ENCODE data around the gene RIN1.
"Not testable (repeated sequence)": the region's sequence is repeated elsewhere in the genome, so short reads cannot be mapped to it uniquely, and the experiment has no call there.

The RIN1 gene, protein sequence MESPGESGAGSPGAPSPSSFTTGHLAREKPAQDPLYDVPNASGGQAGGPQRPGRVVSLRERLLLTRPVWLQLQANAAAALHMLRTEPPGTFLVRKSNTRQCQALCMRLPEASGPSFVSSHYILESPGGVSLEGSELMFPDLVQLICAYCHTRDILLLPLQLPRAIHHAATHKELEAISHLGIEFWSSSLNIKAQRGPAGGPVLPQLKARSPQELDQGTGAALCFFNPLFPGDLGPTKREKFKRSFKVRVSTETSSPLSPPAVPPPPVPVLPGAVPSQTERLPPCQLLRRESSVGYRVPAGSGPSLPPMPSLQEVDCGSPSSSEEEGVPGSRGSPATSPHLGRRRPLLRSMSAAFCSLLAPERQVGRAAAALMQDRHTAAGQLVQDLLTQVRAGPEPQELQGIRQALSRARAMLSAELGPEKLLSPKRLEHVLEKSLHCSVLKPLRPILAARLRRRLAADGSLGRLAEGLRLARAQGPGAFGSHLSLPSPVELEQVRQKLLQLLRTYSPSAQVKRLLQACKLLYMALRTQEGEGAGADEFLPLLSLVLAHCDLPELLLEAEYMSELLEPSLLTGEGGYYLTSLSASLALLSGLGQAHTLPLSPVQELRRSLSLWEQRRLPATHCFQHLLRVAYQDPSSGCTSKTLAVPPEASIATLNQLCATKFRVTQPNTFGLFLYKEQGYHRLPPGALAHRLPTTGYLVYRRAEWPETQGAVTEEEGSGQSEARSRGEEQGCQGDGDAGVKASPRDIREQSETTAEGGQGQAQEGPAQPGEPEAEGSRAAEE

GRCh38 chr11:66336234-66337102 lies at the start of gene RIN1:
Gene RIN1, minus strand, starts transcription at chr11:66336434. Its CDS starts 32 bp downstream, at chr11:66336402.
- peak; percentile 33 to 58 for DNase-seq

DNA sequence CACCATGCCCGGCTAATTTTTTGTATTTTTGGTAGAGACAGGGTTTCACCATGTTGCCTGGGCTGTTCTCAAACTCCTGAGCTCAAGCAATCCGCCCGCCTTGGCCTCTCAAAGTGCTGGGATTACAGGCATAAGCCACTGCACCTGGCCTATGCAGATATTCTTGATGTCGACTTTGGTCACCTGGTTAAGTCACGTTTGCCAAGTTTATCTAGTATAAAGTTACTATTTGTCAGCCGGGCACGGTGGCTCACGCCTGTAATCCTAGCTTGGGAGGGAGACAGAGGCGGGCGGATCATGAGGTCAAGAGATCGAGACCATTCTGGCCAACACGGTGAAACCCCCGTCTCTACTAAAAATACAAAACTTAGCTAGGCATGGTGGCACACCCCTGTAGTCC lies 48.1 kb upstream of the RIN1 start:
- not testable (repeated sequence) for DNase-seq

- not testable (repeated sequence) for DNase-seq
Measured at GRCh38 chr11:66380264-66380663, 44.0 kb upstream of the RIN1 start.

DNA sequence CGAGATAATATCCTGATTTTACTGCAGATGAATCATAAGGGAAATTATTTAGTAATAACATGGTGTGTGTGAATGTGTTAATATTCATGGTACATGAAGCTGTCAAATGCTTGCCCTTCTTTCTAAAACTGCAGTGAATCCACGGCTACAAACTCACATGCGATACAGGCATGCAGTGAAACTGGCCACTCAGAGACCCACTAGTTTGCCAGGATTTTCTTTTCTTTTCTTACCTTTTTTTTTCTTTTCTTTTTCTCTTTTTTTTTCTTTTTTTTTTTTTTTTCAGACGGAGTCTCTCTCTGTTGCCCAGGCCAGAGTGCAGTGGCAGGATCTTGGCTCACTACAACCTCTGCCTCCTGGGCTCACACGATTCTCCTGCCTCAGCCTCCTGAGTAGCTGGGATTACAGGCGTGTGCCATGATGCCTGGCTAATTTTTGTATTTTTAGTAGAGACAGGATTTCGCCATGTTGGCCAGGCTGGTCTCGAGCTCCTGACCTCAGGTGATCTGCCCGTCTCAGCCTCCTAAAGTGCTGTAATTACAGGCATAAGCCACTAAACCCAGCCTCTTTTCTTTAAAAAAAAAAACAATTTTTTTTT lies 37.6 kb upstream of the RIN1 start:
- DNase-seq = not testable (repeated sequence)

GRCh38 chr11:66373265-66373664 lies 37.0 kb upstream of the RIN1 start:
- DNase-seq = no peak

DNA sequence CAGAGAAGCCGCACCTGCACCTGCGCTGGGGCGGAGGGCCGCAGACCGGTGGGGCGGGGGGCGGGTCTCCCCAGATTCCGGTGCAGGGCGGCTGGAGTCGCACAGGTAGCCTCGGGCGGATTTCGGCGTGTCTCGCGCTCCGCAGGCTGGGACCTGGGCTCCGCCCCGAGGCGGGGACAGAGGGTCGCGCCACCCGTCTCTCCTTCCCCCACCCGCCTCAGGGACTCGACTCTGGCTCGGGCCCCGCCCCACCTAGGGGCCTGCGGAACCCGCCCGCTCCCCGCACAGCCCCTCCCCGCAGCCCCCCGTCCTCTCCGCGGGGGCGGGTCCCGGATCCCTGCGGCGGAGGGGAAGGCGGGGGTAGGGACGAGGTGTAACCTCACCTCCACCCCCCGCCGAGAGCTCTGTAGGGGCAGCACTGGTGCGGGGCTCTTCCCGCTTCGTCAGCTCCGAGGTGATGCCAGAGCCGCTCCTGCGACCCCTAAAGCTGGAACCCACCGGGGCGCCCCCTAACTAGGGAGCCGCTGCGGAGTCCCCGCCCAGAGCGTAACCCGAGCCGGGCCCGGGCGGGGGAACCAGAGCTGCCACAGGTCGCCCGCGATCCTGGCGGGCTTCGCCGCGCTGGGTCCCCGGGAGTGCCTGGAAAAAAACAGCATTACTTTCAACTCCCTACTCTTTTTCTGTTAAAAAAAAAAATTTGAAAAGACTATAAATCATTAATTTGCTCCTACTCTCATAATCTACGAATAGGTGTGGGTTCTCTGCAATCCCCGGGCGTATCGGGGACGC lies 35.6 kb upstream of the RIN1 start, which contains the start of gene SLC29A2:
SLC29A2 (minus strand) TSS at position 134 of the 789 bp plus-strand sequence. CDS start 169 bp downstream, outside the sequence.
- no peak for DNase-seq

DNA sequence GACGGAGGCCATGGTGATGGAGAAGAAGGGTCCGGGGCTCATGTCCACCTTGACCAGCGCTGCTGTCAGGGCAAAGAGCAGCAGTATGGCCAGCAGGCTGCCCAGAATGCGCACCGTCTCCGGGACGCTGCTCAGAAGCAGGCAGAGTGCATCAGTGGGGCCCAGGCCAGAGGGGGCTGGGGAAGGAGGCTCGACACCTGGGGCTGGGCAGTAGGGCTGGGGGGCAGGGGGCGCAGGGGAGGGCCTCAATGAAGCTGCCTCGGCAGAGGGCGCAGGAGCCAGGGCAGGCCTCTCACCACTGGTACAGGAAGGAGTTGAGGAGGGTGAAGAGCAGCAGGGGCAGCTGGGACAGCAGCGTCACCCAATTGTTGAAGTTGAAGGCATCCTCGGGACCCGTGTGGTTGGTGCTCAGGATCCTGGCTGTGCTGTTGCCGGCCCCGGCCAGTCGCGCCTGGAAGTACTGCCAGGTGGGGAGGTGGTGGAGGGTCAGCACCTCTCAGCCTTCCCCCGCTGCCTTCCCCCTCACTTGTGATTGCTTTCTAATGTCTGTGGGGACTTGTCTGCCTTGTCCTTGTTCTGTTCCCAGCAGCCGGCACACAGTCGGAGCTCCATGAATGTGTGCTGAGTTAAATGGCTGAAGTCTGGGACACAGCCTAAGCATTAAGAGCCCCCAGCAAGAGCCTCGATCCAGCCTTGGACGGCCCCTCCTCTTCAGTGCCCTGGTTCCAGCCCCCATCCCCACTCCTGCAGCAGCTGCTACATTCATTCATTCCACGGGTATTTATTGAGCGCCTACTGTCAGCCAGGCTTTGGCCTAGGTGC lies 33.0 kb upstream of the RIN1 start:
- DNase-seq = no peak

- no peak for DNase-seq
Measured at GRCh38 chr11:66368484-66368883, 32.2 kb upstream of the RIN1 start.

DNA sequence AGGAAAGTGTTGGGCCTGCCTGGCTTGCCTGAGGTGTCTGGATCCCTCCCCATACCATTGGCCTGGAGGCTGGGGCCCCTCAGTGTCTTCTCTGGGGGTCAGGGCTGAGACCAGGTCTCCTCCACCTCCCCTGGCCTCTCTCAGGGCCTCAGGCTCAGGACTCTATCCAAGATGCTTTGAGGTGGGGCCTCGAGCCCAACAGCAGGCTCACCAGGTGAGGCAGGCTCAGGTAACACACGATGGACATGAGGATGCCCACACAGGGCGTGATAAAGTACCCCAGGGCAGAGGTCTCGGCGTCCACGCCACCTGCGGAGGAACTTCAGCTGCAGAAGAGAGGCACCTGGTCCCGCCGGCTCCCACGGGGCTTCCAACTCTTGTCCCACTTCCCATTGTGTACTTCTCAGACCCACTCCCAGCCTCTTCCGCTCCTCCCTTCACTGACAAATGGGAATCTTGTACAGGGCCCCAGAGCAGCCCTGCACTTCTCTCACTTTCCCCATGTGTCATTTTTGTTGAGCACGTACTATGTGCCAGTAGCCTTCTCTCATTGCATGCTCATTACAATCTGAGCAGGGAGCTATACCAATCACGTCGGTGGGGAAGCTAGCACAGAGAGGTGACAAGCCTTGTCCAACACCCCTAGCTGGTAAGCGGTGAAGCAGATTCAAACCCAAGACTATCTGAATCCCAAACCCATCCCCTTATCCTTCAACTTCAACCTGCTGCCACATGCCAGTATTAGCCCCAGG lies 31.5 kb upstream of the RIN1 start:
- DNase-seq = no peak

- DNase-seq = no peak
Measured at GRCh38 chr11:66366844-66367477, 30.7 kb upstream of the RIN1 start.

GRCh38 chr11:66365711-66366619 lies 29.7 kb upstream of the RIN1 start:
- DNase-seq = no peak

GRCh38 chr11:66365166-66365565 lies 28.9 kb upstream of the RIN1 start:
- DNase-seq = no peak

DNA sequence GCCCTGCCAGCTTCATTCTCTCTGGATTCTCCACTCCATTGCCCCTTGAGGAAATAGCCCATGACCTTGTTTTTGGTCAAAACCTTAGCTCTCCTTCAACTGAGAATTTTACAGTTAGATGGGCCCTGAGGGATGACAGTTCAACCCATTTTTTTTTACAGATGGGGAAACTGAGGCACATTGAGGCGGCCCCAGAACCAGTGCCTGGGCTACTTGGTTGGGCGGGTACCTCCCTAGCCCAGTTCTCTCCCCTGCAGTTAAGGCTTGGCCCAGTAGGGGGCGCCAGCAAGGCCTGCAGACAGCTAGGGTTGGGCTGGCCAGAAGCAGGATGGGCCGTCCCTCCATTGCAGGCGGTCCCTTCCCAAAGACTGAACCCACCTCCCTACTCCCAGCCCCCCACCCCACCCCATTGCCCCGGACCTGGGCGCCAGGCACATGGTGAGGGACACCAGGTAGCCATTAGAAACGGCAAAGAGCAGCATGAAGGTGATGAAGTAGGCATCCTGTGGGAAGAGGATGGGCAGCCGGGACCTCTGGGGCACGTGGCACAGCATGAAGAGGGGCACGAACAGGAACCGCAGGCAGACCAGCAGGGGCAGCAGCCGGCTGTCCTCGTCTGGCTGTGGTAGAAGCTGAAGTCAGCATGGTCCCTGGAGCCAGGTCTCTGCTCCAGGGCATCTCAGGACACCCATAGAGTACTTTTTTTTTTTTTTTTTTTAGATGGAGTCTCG lies 27.7 kb upstream of the RIN1 start:
- DNase-seq = peak in 1 of 2 experiments; percentile 3

DNA sequence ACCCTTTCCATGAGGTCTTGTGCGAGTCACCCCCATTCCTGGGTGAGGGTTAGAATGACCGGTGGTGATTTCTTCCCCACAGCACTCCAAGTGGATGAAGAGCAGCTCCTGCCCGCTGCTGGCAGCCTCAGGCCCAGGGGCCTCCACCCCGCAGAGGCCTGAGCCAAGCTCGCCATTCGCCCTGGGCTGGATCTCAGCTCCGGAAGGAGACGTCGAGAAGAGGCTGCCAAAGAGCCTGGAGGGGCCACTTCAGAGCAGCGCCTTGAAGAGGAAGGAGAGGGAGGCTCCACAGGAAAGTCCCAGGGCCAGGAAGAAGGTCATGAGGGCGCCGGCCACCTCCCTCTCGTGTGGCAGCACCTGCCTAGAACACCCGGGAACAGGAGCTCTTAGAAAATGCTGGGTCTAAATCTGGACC lies 27.0 kb upstream of the RIN1 start:
- no peak for DNase-seq

- DNase-seq = no peak
Measured at GRCh38 chr11:66362481-66363147, 26.4 kb upstream of the RIN1 start.

GRCh38 chr11:66361502-66361941 lies 25.3 kb upstream of the RIN1 start:
- no peak for DNase-seq

All from AML-193 (cell line).